H1 (cell line): ENCODE results near the gene IGFBP6. TPM values are rescaled to one million over a fixed set of nuclear protein-coding genes. Genes with fewer than 3 reads are reported as not detected.

ENCODE experiments used
- ATF2 ChIP-seq: IDR thresholded peaks from 2 replicates; pipeline ENCODE4 v1.6.1; 2012; ENCODE audit warnings: low read length, inconsistent platforms
- BACH1 ChIP-seq: IDR thresholded peaks from 2 replicates; pipeline ENCODE4 v1.6.1; 2012; ENCODE audit warnings: low read length, improper control_type of control experiment
- BRCA1 ChIP-seq: IDR thresholded peaks from 2 replicates; pipeline ENCODE4 v1.6.1; 2012; ENCODE audit warnings: low read depth, low read length, improper control_type of control experiment
- CBX5 ChIP-seq: fragments of 300-800, 300-1000 bp; sonication (generic); IDR thresholded peaks from 2 replicates; pipeline ENCODE4 v1.7.1; 2016; ENCODE audit warnings: antibody characterized with exemption, low read length, low read depth
- CEBPB ChIP-seq: IDR thresholded peaks from 2 replicates; pipeline ENCODE4 v1.6.1; 2012; ENCODE audit warnings: low read depth, low read length
- EGR1 ChIP-seq: IDR thresholded peaks from 2 replicates; pipeline ENCODE4 v1.6.1; 2011; ENCODE audit warnings: low read depth, low read length, borderline replicate concordance
- EZH2 ChIP-seq: fragments of 200-600 bp; sonication (generic); IDR thresholded peaks from 2 replicates; pipeline ENCODE4 v1.7.1; 2012; ENCODE audit warnings: low read depth, mild to moderate bottlenecking, moderate library complexity, low read length, inconsistent platforms; ENCODE audit not compliant: severe bottlenecking
- GABPA ChIP-seq: IDR thresholded peaks from 2 replicates; pipeline ENCODE4 v1.6.1; 2011; ENCODE audit warnings: mild to moderate bottlenecking, low read length, moderate library complexity, borderline replicate concordance; ENCODE audit not compliant: insufficient read depth
- HDAC6 ChIP-seq: IDR thresholded peaks from one replicate; pipeline ENCODE4 v1.7.1; 2012; ENCODE audit warnings: low read depth, mild to moderate bottlenecking, inconsistent platforms, low read length, moderate library complexity
- JUN ChIP-seq: IDR thresholded peaks from 2 replicates; pipeline ENCODE4 v1.6.1; 2011; ENCODE audit warnings: low read depth, mild to moderate bottlenecking, improper control_type of control experiment, low read length
- JUND ChIP-seq: IDR thresholded peaks from 2 replicates; pipeline ENCODE4 v1.6.1; 2011; ENCODE audit warnings: mild to moderate bottlenecking, improper control_type of control experiment, low read length
- KDM4A ChIP-seq: IDR thresholded peaks from one replicate; pipeline ENCODE4 v1.7.1; 2012; ENCODE audit warnings: low read depth, mild to moderate bottlenecking, moderate library complexity, low read length, inconsistent platforms; ENCODE audit not compliant: severe bottlenecking
- KDM5A ChIP-seq: fragments of 200-600 bp; IDR thresholded peaks from 2 replicates; pipeline ENCODE4 v1.7.1; 2012; ENCODE audit warnings: mild to moderate bottlenecking, low read length, inconsistent platforms, mixed read lengths
- MAX ChIP-seq: IDR thresholded peaks from 2 replicates; pipeline ENCODE4 v1.6.1; 2012; ENCODE audit warnings: inconsistent platforms
- NANOG ChIP-seq: IDR thresholded peaks from 2 replicates; pipeline ENCODE4 v1.6.1; 2011; ENCODE audit warnings: low read length, low read depth, mild to moderate bottlenecking, inconsistent platforms; ENCODE audit not compliant: insufficient read depth, poor library complexity, severe bottlenecking
- PHF8 ChIP-seq: fragments of 200-600 bp; sonication (generic); conservative IDR thresholded peaks from 2 replicates; pipeline ENCODE4 v1.7.1; 2012; ENCODE audit warnings: low read depth, mild to moderate bottlenecking, inconsistent platforms, low read length, moderate library complexity
- POLR2AphosphoS5 ChIP-seq: IDR thresholded peaks from 2 replicates; pipeline ENCODE4 v1.6.1; 2011; ENCODE audit warnings: low read depth, low read length
- SAP30 ChIP-seq: fragments of 300-600 bp; sonication (generic); IDR thresholded peaks from 2 replicates; pipeline ENCODE4 v1.7.1; 2012; ENCODE audit warnings: low read length, moderate library complexity, mild to moderate bottlenecking, inconsistent platforms; ENCODE audit not compliant: insufficient read depth, insufficient replicate concordance
- SIN3A ChIP-seq, 2 experiments: IDR thresholded peaks in 1 of 2; conservative IDR thresholded peaks in 1 of 2; 2 replicates each; pipeline ENCODE4 v1.6.1; 2011 to 2012; ENCODE audit warnings: low read length in 2 of 2, improper control_type of control experiment in 1 of 2, low read depth in 1 of 2, mild to moderate bottlenecking in 1 of 2
- SP1 ChIP-seq: IDR thresholded peaks from 2 replicates; pipeline ENCODE4 v1.6.1; 2011; ENCODE audit warnings: low read depth, low read length
- SP4 ChIP-seq: IDR thresholded peaks from 2 replicates; pipeline ENCODE4 v1.6.1; 2012; ENCODE audit warnings: low read length, inconsistent platforms
- TAF1 ChIP-seq: IDR thresholded peaks from 2 replicates; pipeline ENCODE4 v1.6.1; 2011; ENCODE audit warnings: mild to moderate bottlenecking, low read depth, low read length
- YY1 ChIP-seq: IDR thresholded peaks from 2 replicates; pipeline ENCODE4 v1.6.1; 2011; ENCODE audit warnings: low read depth, mild to moderate bottlenecking, low read length
- polyA plus RNA-seq, 7 experiments: library from polyadenylated mRNA; depleted of rRNA in 3 of 7; stranded (reverse) in 5 of 7; unstranded in 2 of 7; fragments of >200 nt in 5 of 7; fragments of 200-250 nt in 2 of 7; gene quantifications; 1 replicate in 5 of 7; 2 replicates in 1 of 7; 4 replicates in 1 of 7; pipeline versions ENCODE4 v1.2.1 to v1.2.3, GENCODE V29; 2011 to 2013; ENCODE audit warnings: missing spikeins in 2 of 7, mixed read lengths in 2 of 7
- total RNA-seq: library from RNA; stranded (reverse); fragmentation: NEBNext Ultra II Directional; extraction: Animal tissue kit (Norgen Biotek cat#: 25700); gene quantifications from 2 replicates; pipeline ENCODE4 v1.2.1, GENCODE V29; 2021

IGFBP6 gene
- total and polyA plus RNA-seq, 2 of the 8 experiments (the other 6 are each of a cell fraction or from before 2014, with no cell fraction given) = 13.7 to 14.7 TPM

- TF ChIP-seq KDM5A (no peak), KDM4A (peak; percentile 84), TAF1 (0 out of 2 replicates have a peak, but pooled peaks have one; percentile 59), HDAC6 (no peak), SP4 (peak; percentile 23; the same call in 1 of the 2 replicates), JUND (no peak), SIN3A (conservative IDR thresholded peaks at IDR 0.05 in 1 of 2, IDR thresholded peaks at IDR 0.05 in 1 of 2; ENCODE audit: low read depth in 1 of 2, low read length in 2 of 2) (peak in 1 of 2 experiments; percentile 38; a peak in 1 of 4 replicates), SAP30 (no peak), NANOG (no peak), CEBPB (no peak), EZH2 (no peak), ATF2 (no peak), GABPA (no peak), POLR2AphosphoS5 (peak; percentile 66; the same call in 1 of the 2 replicates), JUN (no peak), YY1 (no peak), CBX5 (no peak), BRCA1 (no peak), SP1 (no peak), BACH1 (no peak), MAX (peak; percentile 87), EGR1 (no peak), PHF8 (peak; percentile 69)
Measured at GRCh38 chr12:53054112-53054878, 43.2 kb upstream of the IGFBP6 start (continued).
